MM.1S (cell line): ENCODE measurements around the gene GPR50.

Experiments
- EZH2 ChIP-seq: fragments of 300-600 bp; sonication (generic); optimal IDR thresholded peaks from 2 replicates; pipeline ENCODE3; 2017; ENCODE audit warnings: low read depth, mild to moderate bottlenecking, antibody characterized with exemption, low read length, mixed read lengths
- TF ChIP-seq, protein P1 (sequence below): fragments of 300-600 bp; sonication (generic); IDR thresholded peaks from 2 replicates; pipeline ENCODE4 v1.5.1; 2016; ENCODE audit warnings: antibody characterized with exemption, low read length, mixed read lengths

DNA sequence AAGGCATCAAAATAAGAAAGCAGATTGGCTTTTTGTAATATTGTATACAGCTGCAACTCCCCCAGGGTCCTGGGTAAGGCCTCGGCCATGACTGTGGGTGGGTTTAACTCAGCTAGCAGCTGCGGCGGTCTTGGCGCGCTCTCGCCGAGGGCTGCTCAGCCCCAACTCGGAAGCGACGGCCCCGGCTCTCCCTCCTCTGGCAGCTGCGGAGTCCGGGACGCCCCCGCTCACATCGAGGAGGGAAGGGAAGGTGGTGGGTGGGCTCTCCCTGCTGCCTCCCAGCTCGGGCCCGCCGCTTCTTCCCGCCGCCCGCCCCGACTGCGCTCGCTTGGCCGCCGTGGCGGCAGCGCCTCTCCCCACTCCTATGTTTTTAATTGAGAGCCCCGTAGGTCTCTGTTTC lies 51.2 kb downstream of the GPR50 start:
- TF ChIP-seq, protein P1, sequence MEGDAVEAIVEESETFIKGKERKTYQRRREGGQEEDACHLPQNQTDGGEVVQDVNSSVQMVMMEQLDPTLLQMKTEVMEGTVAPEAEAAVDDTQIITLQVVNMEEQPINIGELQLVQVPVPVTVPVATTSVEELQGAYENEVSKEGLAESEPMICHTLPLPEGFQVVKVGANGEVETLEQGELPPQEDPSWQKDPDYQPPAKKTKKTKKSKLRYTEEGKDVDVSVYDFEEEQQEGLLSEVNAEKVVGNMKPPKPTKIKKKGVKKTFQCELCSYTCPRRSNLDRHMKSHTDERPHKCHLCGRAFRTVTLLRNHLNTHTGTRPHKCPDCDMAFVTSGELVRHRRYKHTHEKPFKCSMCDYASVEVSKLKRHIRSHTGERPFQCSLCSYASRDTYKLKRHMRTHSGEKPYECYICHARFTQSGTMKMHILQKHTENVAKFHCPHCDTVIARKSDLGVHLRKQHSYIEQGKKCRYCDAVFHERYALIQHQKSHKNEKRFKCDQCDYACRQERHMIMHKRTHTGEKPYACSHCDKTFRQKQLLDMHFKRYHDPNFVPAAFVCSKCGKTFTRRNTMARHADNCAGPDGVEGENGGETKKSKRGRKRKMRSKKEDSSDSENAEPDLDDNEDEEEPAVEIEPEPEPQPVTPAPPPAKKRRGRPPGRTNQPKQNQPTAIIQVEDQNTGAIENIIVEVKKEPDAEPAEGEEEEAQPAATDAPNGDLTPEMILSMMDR = no peak
- TF ChIP-seq EZH2 = no peak
